ENCODE measurements around the gene LRRFIP1. TPM values are rescaled to one million over a fixed set of nuclear protein-coding genes. Genes with fewer than 3 reads are reported as not detected.
"Not testable (repeated sequence)": the region's sequence is repeated elsewhere in the genome, so short reads cannot be mapped to it uniquely, and the experiment has no call there.

Gene LRRFIP1
- polyA plus RNA-seq, 1 experiment = 50.4 TPM

DNA sequence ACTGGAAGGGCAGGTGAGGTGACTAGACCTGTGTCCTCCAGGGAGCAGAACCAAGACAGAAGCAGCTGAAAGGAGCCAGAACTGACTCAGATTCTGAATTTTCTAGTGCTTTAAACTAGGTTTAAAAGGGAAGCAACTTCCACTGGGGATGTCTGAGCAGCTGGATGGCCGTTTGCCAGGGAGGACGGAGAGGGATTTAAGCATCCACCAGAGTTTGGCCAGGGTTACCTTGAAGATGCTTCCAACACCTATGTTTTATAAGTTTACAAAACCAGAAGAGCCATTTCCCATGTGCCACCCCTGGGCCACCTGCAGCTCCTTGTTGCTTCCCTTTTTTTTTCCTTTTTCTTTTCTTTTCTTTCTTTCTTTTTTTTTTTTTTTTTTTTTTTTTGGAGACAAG lies 122.6 kb downstream of the LRRFIP1 start:
- Histone ChIP-seq H3K4me3 (ENCODE audit: low read depth, low read length) (no peak overlapping the region), H3K27me3 (ENCODE audit: control insufficient read depth, insufficient read depth, low read length) (no peaks in the 10 kb centered on the region), H3K36me3 (ENCODE audit: control insufficient read depth, insufficient read depth, low read length) (peaks cover 32% of the 10 kb centered on the region)
- CTCF ChIA-PET = interaction anchor here (0.7 to 1.1 kb wide), 2 partner anchors 112 to 173 kb away, joined by 3 to 4 read pairs; no protein-coding TSS in a partner anchor
- DNase-seq (ENCODE audit: low read depth) = no peak
- TF ChIP-seq, protein P1, sequence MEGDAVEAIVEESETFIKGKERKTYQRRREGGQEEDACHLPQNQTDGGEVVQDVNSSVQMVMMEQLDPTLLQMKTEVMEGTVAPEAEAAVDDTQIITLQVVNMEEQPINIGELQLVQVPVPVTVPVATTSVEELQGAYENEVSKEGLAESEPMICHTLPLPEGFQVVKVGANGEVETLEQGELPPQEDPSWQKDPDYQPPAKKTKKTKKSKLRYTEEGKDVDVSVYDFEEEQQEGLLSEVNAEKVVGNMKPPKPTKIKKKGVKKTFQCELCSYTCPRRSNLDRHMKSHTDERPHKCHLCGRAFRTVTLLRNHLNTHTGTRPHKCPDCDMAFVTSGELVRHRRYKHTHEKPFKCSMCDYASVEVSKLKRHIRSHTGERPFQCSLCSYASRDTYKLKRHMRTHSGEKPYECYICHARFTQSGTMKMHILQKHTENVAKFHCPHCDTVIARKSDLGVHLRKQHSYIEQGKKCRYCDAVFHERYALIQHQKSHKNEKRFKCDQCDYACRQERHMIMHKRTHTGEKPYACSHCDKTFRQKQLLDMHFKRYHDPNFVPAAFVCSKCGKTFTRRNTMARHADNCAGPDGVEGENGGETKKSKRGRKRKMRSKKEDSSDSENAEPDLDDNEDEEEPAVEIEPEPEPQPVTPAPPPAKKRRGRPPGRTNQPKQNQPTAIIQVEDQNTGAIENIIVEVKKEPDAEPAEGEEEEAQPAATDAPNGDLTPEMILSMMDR (IDR thresholded peaks at IDR 0.05; ENCODE audit: insufficient read depth, low read depth, low read length) = no peak
- POLR2A ChIA-PET = no interaction called here

DNA sequence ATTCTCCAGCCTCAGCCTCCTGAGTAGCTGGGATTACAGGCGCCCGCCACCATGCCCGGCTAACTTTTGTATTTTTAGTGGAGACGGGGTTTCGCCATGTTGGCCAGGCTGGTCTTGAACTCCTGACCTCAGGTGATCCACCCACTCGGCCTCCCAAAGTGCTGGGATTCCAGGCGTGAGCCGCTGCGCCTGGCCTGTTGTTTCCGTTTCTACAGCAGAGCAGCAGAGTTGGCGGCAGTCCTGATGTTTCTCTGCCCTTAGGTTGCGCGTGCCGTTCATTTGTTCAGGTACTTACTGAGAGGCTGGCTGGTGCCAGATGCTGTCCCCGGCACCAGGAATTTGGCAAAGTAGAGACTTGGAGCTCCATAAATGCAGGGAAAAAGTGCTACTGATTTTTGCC lies 123.1 kb downstream of the LRRFIP1 start:
- POLR2A ChIA-PET; DNase-seq (ENCODE audit: low read depth); H3K27me3 ChIP-seq (ENCODE audit: control insufficient read depth, insufficient read depth, low read length); H3K4me3 ChIP-seq (ENCODE audit: low read depth, low read length): not testable (repeated sequence)
- H3K36me3 ChIP-seq (ENCODE audit: control insufficient read depth, insufficient read depth, low read length) = peaks cover 34% of the 10 kb centered on the region
- CTCF ChIA-PET = interaction anchor here (0.6 to 1.1 kb wide), 3 partner anchors 10 to 173 kb away, joined by 3 to 4 read pairs (median 3); no protein-coding TSS in a partner anchor

DNA sequence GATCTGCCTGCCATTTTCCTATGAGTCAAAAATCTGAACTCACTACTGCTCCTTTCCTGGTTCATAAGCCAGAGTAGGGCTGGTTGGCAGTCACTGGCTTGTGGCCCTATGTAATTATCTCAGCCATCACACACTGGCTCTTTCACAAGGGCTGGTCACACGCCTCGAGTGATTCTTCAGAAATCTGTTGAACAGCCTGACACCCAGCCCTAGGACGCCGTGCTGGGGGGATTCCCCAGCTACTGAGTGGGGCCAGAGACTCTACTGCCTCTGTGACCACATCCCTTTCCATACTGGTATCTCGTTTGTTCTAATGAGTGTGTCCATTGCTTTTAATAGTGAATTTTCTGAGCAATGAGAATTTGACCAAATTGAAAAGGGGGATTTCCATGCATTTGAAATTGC lies 125.4 kb downstream of the LRRFIP1 start:
- no peaks in the 10 kb centered on the region for H3K27me3 ChIP-seq (ENCODE audit: control insufficient read depth, insufficient read depth, low read length)
- DNase-seq (ENCODE audit: low read depth) = no peak
- ChIA-PET POLR2A (no interaction called here), CTCF (no interaction called here)
- H3K4me3 ChIP-seq (ENCODE audit: low read depth, low read length) = no peak overlapping the region
- peaks cover 30% of the 10 kb centered on the region for H3K36me3 ChIP-seq (ENCODE audit: control insufficient read depth, insufficient read depth, low read length)
- TF ChIP-seq, protein P1 (IDR thresholded peaks at IDR 0.05; ENCODE audit: insufficient read depth, low read depth, low read length) = no peak

DNA sequence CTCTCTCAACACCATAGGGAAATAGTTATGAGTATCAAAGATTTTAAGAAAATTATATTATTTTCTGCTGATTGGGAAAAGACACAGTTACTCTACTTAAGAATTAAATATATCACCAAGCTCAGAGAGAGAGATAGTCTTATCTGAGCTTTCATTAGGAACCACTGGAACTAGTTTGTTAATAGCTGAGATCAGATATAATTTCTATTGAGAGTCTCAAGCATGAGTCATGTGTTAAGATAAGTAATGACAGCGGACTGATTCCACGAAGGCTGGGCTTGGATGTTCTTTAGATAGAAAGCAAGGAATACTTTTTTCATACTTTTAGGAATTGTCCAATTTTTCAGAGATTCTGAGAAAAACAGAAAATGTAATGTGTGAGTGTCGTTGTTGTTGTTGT lies 126.8 kb downstream of the LRRFIP1 start:
- DNase-seq (ENCODE audit: low read depth) = no peak
- POLR2A ChIA-PET = no interaction called here
- TF ChIP-seq, protein P1 (IDR thresholded peaks at IDR 0.05; ENCODE audit: insufficient read depth, low read depth, low read length) = no peak
- Histone ChIP-seq H3K36me3 (ENCODE audit: control insufficient read depth, insufficient read depth, low read length) (peaks cover 28% of the 10 kb centered on the region), H3K4me3 (ENCODE audit: low read depth, low read length) (no peak overlapping the region), H3K27me3 (ENCODE audit: control insufficient read depth, insufficient read depth, low read length) (no peaks in the 10 kb centered on the region)
- CTCF ChIA-PET = interaction anchor here (0.7 to 5.1 kb wide), 5 partner anchors 9 to 182 kb away, joined by 3 to 36 read pairs (median 4); no protein-coding TSS in a partner anchor

DNA sequence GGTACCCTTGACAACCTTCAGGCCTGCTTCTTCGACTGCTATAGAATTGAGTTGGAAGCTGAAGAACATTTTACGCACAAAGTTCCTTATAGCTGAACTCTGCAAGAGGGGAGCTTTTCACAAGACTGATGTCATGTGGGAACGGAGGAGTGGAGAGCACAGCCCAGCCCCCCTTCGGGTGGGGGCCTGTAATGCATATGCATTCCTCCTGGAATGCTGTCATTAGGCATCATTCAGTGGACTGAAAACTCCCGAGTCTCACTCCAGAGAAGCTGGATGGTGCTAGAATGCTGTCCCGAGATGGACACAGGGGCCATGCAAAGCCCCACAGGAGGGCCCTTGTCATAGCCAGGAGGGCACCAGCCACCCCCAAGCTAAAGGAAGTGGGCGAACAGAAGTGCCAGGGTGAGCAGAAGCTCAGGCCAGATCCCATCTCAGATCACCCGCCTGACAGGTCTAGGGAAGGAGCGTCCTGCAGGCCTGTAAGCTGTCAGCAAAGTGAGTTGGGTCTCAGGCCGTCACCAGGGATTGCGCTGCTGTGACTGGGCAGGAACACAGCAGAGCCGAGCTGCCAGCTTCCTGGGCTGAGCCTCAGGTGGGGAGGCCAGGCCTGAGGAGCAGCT lies 127.3 kb downstream of the LRRFIP1 start:
- ChIA-PET CTCF (interaction anchor here (0.7 to 5.1 kb wide), 5 partner anchors 10 to 183 kb away, joined by 3 to 36 read pairs (median 4); no protein-coding TSS in a partner anchor), POLR2A (no interaction called here)
- TF ChIP-seq, protein P1 (IDR thresholded peaks at IDR 0.05; ENCODE audit: insufficient read depth, low read depth, low read length) = no peak
- no peak for DNase-seq (ENCODE audit: low read depth)
- peaks cover 25% of the 10 kb centered on the region for H3K36me3 ChIP-seq (ENCODE audit: control insufficient read depth, insufficient read depth, low read length)
- H3K4me3 ChIP-seq (ENCODE audit: low read depth, low read length) = no peak overlapping the region
- no peaks in the 10 kb centered on the region for H3K27me3 ChIP-seq (ENCODE audit: control insufficient read depth, insufficient read depth, low read length)

DNA sequence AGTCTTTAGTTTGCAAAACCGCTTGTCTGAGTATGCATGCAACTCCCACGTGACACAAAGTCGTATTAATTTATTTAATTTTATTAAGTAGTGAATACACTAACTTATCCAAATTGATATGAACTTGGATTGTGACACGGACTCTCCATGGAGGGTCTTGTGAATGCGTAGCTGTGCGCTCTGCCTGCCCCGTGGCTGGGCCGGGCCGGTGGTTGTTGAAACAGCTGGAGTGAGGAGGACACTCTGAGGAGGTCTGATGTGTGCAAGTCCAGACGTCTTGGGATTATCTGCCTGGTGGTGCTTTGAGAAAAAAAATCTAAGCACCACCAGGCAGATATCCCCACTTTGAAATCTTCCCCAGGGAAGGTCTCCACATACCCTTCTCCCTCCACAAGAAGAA lies 130.2 kb downstream of the LRRFIP1 start:
- TF ChIP-seq, protein P1 (IDR thresholded peaks at IDR 0.05; ENCODE audit: insufficient read depth, low read depth, low read length) = no peak
- CTCF ChIA-PET = interaction anchor here (0.6 to 5.1 kb wide), 2 partner anchors 13 to 500 kb away, joined by 3 to 36 read pairs; no protein-coding TSS in a partner anchor
- POLR2A ChIA-PET = no interaction called here
- Histone ChIP-seq H3K36me3 (ENCODE audit: control insufficient read depth, insufficient read depth, low read length) (peaks cover 19% of the 10 kb centered on the region), H3K27me3 (ENCODE audit: control insufficient read depth, insufficient read depth, low read length) (no peaks in the 10 kb centered on the region), H3K4me3 (ENCODE audit: low read depth, low read length) (no peak overlapping the region)
- DNase-seq (ENCODE audit: low read depth) = no peak
